IMR-90 (cell line): ENCODE measurements around the gene PALM. TPM values are rescaled to one million over a fixed set of nuclear protein-coding genes. Genes with fewer than 3 reads are reported as not detected.

Experiments
- ATAC-seq: fragments of 200-7000 bp; cut with Tn5 transposase; 2 replicates; pipeline ENCODE4 v1.9.1; 2020; ENCODE audit warnings: low read depth, mild to moderate bottlenecking, moderate library complexity
- BruUV-seq: library from RNA; stranded (reverse); fragments of 400-500 nt; replicated peaks from 2 replicates; lab custom pipeline; 2021; lab: Mats Ljungman, UMichigan
- CTCF ChIA-PET: fragments of 300-600 bp; formaldehyde crosslinking; extraction: SDS; loops from one replicate; lab custom pipeline; 2021; ENCODE audit warnings: antibody characterized with exemption; lab: Yijun Ruan, JAX
- POLR2A ChIA-PET: fragments of 300-600 bp; sonication (Branson Sonifier 250); formaldehyde crosslinking; loops from one replicate; lab custom pipeline; 2022; ENCODE audit warnings: antibody characterized with exemption; ENCODE audit not compliant: unreplicated experiment; lab: Charles Lee
- DNase-seq: peaks from one replicate; pipeline ENCODE4 v3.0.0; 2013
- H2AFZ ChIP-seq: replicated peaks from 2 replicates; pipeline ENCODE3; 2013; ENCODE audit warnings: low read length, mild to moderate bottlenecking; ENCODE audit not compliant: poor library complexity
- H2AK5ac ChIP-seq: 2 replicates; pipeline ENCODE4 v1.6.1; 2013; ENCODE audit warnings: low read depth, low read length, inconsistent platforms
- H2AK9ac ChIP-seq: replicated peaks from 2 replicates; pipeline ENCODE3; 2013; ENCODE audit warnings: mild to moderate bottlenecking, low read depth, low read length, moderate library complexity; ENCODE audit not compliant: poor library complexity
- H2BK120ac ChIP-seq: 2 replicates; pipeline ENCODE4 v1.6.1; 2013; ENCODE audit warnings: low read depth, low read length, inconsistent platforms
- H2BK15ac ChIP-seq: 3 replicates; pipeline ENCODE4 v1.6.1; 2013; ENCODE audit warnings: low read depth, low read length, inconsistent platforms
- H2BK20ac ChIP-seq: 2 replicates; pipeline ENCODE4 v1.6.1; 2013; ENCODE audit warnings: low read depth, mild to moderate bottlenecking, inconsistent platforms, low read length, moderate library complexity
- H2BK5ac ChIP-seq: 2 replicates; pipeline ENCODE4 v1.6.1; 2013; ENCODE audit warnings: mild to moderate bottlenecking, low read depth, low read length, inconsistent platforms; ENCODE audit not compliant: poor library complexity, severe bottlenecking
- H3K14ac ChIP-seq: replicated peaks from 2 replicates; pipeline ENCODE4 v1.6.1; 2013; ENCODE audit warnings: low read depth, low read length, inconsistent platforms
- H3K18ac ChIP-seq: 2 replicates; pipeline ENCODE4 v1.6.1; 2013; ENCODE audit warnings: low read depth, low read length, control low read depth
- H3K23ac ChIP-seq: 2 replicates; pipeline ENCODE4 v1.6.1; 2013; ENCODE audit warnings: low read depth, low read length, inconsistent platforms
- H3K27ac ChIP-seq: 2 replicates; pipeline ENCODE4 v1.5.1; 2013; ENCODE audit warnings: mild to moderate bottlenecking, control low read depth, low read length; ENCODE audit not compliant: insufficient read depth
- H3K27me3 ChIP-seq: 2 replicates; pipeline ENCODE4 v1.6.1; 2013; ENCODE audit warnings: low read length; ENCODE audit not compliant: control insufficient read depth, insufficient read depth
- H3K36me3 ChIP-seq: 2 replicates; pipeline ENCODE4 v1.6.1; 2013; ENCODE audit warnings: low read length, mixed read lengths; ENCODE audit not compliant: control insufficient read depth, insufficient read depth
- H3K4ac ChIP-seq: 2 replicates; pipeline ENCODE4 v1.6.1; 2013; ENCODE audit warnings: low read depth, low read length, inconsistent platforms
- H3K4me1 ChIP-seq: 2 replicates; pipeline ENCODE4 v1.6.1; 2013; ENCODE audit warnings: low read length, mixed read lengths; ENCODE audit not compliant: control insufficient read depth, insufficient read depth
- H3K4me2 ChIP-seq: 2 replicates; pipeline ENCODE4 v1.6.1; 2013; ENCODE audit warnings: low read depth, mild to moderate bottlenecking, control low read depth, low read length, moderate library complexity
- H3K4me3 ChIP-seq: 2 replicates; pipeline ENCODE4 v1.5.1; 2013; ENCODE audit warnings: low read depth, mild to moderate bottlenecking, control low read depth, low read length, moderate library complexity; ENCODE audit not compliant: insufficient read depth
- H3K56ac ChIP-seq: 2 replicates; pipeline ENCODE4 v1.6.1; 2013; ENCODE audit warnings: low read length, inconsistent platforms; ENCODE audit not compliant: insufficient read depth; ENCODE audit errors: extremely low read depth
- H3K79me1 ChIP-seq, 2 experiments: 2 replicates each; pipeline ENCODE4 v1.6.1; 2013; ENCODE audit warnings: low read length in 2 of 2, inconsistent platforms in 1 of 2, low read depth in 1 of 2
- H3K9ac ChIP-seq: 2 replicates; pipeline ENCODE4 v1.6.1; 2013; ENCODE audit warnings: low read depth, low read length, control low read depth
- H3K9me1 ChIP-seq: 2 replicates; pipeline ENCODE4 v1.6.1; 2013; ENCODE audit warnings: low read length, inconsistent platforms; ENCODE audit not compliant: insufficient read depth
- H3K9me3 ChIP-seq: 2 replicates; pipeline ENCODE4 v1.6.1; 2013; ENCODE audit warnings: low read length; ENCODE audit not compliant: control insufficient read depth, insufficient read depth
- H4K20me1 ChIP-seq: 2 replicates; pipeline ENCODE4 v1.6.1; 2013; ENCODE audit warnings: low read length, inconsistent platforms; ENCODE audit not compliant: insufficient read depth
- H4K5ac ChIP-seq: 2 replicates; pipeline ENCODE4 v1.6.1; 2013; ENCODE audit warnings: mild to moderate bottlenecking, low read depth, low read length, control low read depth
- H4K8ac ChIP-seq, 2 experiments: 2 replicates each; pipeline ENCODE4 v1.6.1; 2013; ENCODE audit warnings: low read depth in 2 of 2, low read length in 2 of 2, control low read depth in 1 of 2, inconsistent platforms in 1 of 2
- H4K91ac ChIP-seq: 2 replicates; pipeline ENCODE4 v1.6.1; 2013; ENCODE audit warnings: low read depth, low read length, inconsistent platforms; ENCODE audit not compliant: insufficient read depth
- BHLHE40 ChIP-seq: fragments of 150-350 bp; IDR thresholded peaks from 2 replicates; pipeline ENCODE4 v1.6.1; 2016; ENCODE audit warnings: mild to moderate bottlenecking, low read depth, low read length
- CHD1 ChIP-seq: IDR thresholded peaks from 2 replicates; pipeline ENCODE4 v1.6.1; 2012; ENCODE audit warnings: low read depth, low read length, improper control_type of control experiment
- NFE2L2 ChIP-seq: fragments of 150-350 bp; IDR thresholded peaks from 2 replicates; pipeline ENCODE4 v1.6.1; 2016; ENCODE audit warnings: low read depth, mild to moderate bottlenecking, low read length
- POLR2A ChIP-seq: IDR thresholded peaks from 2 replicates; pipeline ENCODE4 v1.6.1; 2012; ENCODE audit warnings: mild to moderate bottlenecking, low read depth, low read length
- RCOR1 ChIP-seq: IDR thresholded peaks from 2 replicates; pipeline ENCODE4 v1.6.1; 2012; ENCODE audit warnings: mild to moderate bottlenecking, low read length, improper control_type of control experiment; ENCODE audit not compliant: insufficient replicate concordance
- USF2 ChIP-seq: fragments of 150-350 bp; IDR thresholded peaks from 2 replicates; pipeline ENCODE4 v1.6.1; 2017; ENCODE audit warnings: mild to moderate bottlenecking, antibody characterized with exemption, low read length, low read depth
- WGBS, 2 experiments: methylation state at CpG; one replicate each; pipeline versions ENCODE4 v1.1.5 to v1.1.7; 2013; ENCODE audit warnings: missing lambda C conversion rate in 2 of 2; ENCODE audit not compliant: insufficient read length in 1 of 2; ENCODE audit errors: extremely low coverage in 2 of 2; 5-methylcytosine and 5-hydroxymethylcytosine counted together
- dilution Hi-C: fragments of 300-500 bp; cut with HindIII; formaldehyde crosslinking; loops from one replicate; pipeline ENCODE4 v1.14.3; 2018; ENCODE audit warnings: low sequenced_read_pairs; ENCODE audit not compliant: unreplicated experiment
- in situ Hi-C: fragments of 300-500 bp; cut with MboI; formaldehyde crosslinking; loops from 3 replicates; pipeline ENCODE4 v1.14.3; 2019; ENCODE audit warnings: low sequenced_read_pairs, inconsistent platforms, mixed read lengths
- intact Hi-C: fragments of 100-400 bp; cut with micrococcal nuclease; formaldehyde crosslinking; loops from 2 replicates; pipeline ENCODE4 v1.10.0; 2022
- polyA plus RNA-seq, 3 experiments: library from polyadenylated mRNA; depleted of rRNA; stranded (reverse); fragments of >200 nt; gene quantifications; 2 replicates each; pipeline ENCODE4 v1.2.3, GENCODE V29; 2012; ENCODE audit warnings: low replicate concordance in 1 of 3
- total RNA-seq: library from RNA; depleted of rRNA; stranded (reverse); fragments of >200 nt; gene quantifications from 2 replicates; pipeline ENCODE4 v1.2.3, GENCODE V29; 2012
- TF ChIP-seq, protein P1 (sequence below): conservative IDR thresholded peaks from 2 replicates; pipeline ENCODE4 v1.5.1; 2012; ENCODE audit warnings: mild to moderate bottlenecking, low read depth, low read length, improper control_type of control experiment

PALM gene
- total and polyA plus RNA-seq, 2 of the 4 experiments (the other 2 are of a cell fraction), result 2.2 to 7.4 TPM

- no peak for TF ChIP-seq USF2
- TF ChIP-seq, protein P1, sequence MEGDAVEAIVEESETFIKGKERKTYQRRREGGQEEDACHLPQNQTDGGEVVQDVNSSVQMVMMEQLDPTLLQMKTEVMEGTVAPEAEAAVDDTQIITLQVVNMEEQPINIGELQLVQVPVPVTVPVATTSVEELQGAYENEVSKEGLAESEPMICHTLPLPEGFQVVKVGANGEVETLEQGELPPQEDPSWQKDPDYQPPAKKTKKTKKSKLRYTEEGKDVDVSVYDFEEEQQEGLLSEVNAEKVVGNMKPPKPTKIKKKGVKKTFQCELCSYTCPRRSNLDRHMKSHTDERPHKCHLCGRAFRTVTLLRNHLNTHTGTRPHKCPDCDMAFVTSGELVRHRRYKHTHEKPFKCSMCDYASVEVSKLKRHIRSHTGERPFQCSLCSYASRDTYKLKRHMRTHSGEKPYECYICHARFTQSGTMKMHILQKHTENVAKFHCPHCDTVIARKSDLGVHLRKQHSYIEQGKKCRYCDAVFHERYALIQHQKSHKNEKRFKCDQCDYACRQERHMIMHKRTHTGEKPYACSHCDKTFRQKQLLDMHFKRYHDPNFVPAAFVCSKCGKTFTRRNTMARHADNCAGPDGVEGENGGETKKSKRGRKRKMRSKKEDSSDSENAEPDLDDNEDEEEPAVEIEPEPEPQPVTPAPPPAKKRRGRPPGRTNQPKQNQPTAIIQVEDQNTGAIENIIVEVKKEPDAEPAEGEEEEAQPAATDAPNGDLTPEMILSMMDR, result no peak
- TF ChIP-seq POLR2A, result no peak
- no peak for TF ChIP-seq NFE2L2
- TF ChIP-seq BHLHE40, result no peak
- no peak for TF ChIP-seq RCOR1
- no peak for TF ChIP-seq CHD1
- peak overlapping the region; percentile 68 for H3K4me2 ChIP-seq
- POLR2A ChIA-PET, result no interaction called here
These were observed 1.3 kb downstream of the PALM start for GRCh38 chr19:709965-710571.

More at GRCh38 chr19:709965-710571, 1.3 kb downstream of the PALM start:
- Histone ChIP-seq H3K18ac (no peak overlapping the region), H3K27me3 (no peaks in the 10 kb centered on the region), H3K36me3 (no peaks in the 10 kb centered on the region), H3K56ac (no peak overlapping the region), H3K9me1 (no peaks in the 10 kb centered on the region), H2AK5ac (no peak overlapping the region), H3K4ac (no peak overlapping the region), H3K9ac (peak overlapping the region; percentile 70; the same call in 1 of the 2 replicates), H2BK5ac (no peak overlapping the region), H2AFZ (peak overlapping the region; percentile 32), H3K9me3 (no peaks in the 10 kb centered on the region), H2BK15ac (no peak overlapping the region), H4K91ac (no peak overlapping the region), H3K27ac (no peak overlapping the region), H3K23ac (no peak overlapping the region), H4K20me1 (no peaks in the 10 kb centered on the region; the same call in none of the 2 replicates), H2BK120ac (no peak overlapping the region), H3K4me1 (peaks cover 8% of the 10 kb centered on the region; the same call in 1 of the 2 replicates), H3K79me1 (no peaks in the 10 kb centered on the region), H3K4me3 (peak overlapping the region; percentile 95), H3K14ac (no peak overlapping the region), H2BK20ac (no peak overlapping the region), H4K5ac (no peak overlapping the region), H2AK9ac (peak overlapping the region; percentile 72), H4K8ac (no peak overlapping the region)
- WGBS, 2 experiments, result 24% methylated on average over 14 of the region's 27 CpGs; no CpG with 5 or more reads in 1 of the 2 experiments
- no peak for DNase-seq
- dilution Hi-C loops, result no loop called here
- intact Hi-C loops, result no loop called here
- in situ Hi-C loops, result no loop called here
- ATAC-seq, result no peak
- BruUV-seq, result no TSS peak
- CTCF ChIA-PET, result no interaction called here
